ENCODE data around the gene CSGALNACT2. TPM values are rescaled to one million over a fixed set of nuclear protein-coding genes. Genes with fewer than 3 reads are reported as not detected.
"Not testable (repeated sequence)": the region's sequence is repeated elsewhere in the genome, so short reads cannot be mapped to it uniquely, and the experiment has no call there.

The CSGALNACT2 gene
- total RNA-seq (39.8 TPM), polyA plus RNA-seq (25.0 TPM)

GRCh38 chr10:43138021-43138756, at the start of gene CSGALNACT2:
TSS of gene CSGALNACT2 (plus strand) at chr10:43138445. CDS start at chr10:43155150, 16,705 bp downstream.
- Histone ChIP-seq H3K27ac (ENCODE audit: low read depth) (peak within 1 kb of the TSS; percentile 85), H3K36me3 (ENCODE audit: insufficient read depth) (no peaks in the 10 kb centered on the region), H3K4me3 (ENCODE audit: low read depth, low read length) (peak within 1 kb of the TSS; percentile 79), H3K4me1 (ENCODE audit: insufficient read depth) (no peaks in the 10 kb centered on the region)
- DNase-seq (ENCODE audit: extremely low spot score): peak; percentile 57
- under 1% methylated on average over 93 of the region's 93 CpGs for WGBS

GRCh38 chr10:43089519-43089918, 48.7 kb upstream of the CSGALNACT2 start:
- Histone ChIP-seq H3K4me3 (ENCODE audit: low read depth, low read length) (no peak overlapping the region), H3K36me3 (ENCODE audit: insufficient read depth) (no peaks in the 10 kb centered on the region), H3K4me1 (ENCODE audit: insufficient read depth) (no peaks in the 10 kb centered on the region), H3K27ac (ENCODE audit: low read depth) (no peak overlapping the region)
- 93% methylated on average over 10 of the region's 10 CpGs for WGBS
- DNase-seq (ENCODE audit: extremely low spot score): no peak

GRCh38 chr10:43090188-43090587, 48.1 kb upstream of the CSGALNACT2 start:
- H3K4me1 ChIP-seq (ENCODE audit: insufficient read depth): no peaks in the 10 kb centered on the region
- H3K27ac ChIP-seq (ENCODE audit: low read depth): no peak overlapping the region
- H3K36me3 ChIP-seq (ENCODE audit: insufficient read depth): no peaks in the 10 kb centered on the region
- no peak for DNase-seq (ENCODE audit: extremely low spot score)
- WGBS: 68% methylated on average over 8 of the region's 8 CpGs
- H3K4me3 ChIP-seq (ENCODE audit: low read depth, low read length): no peak overlapping the region

- Histone ChIP-seq H3K4me3 (ENCODE audit: low read depth, low read length) (no peak overlapping the region), H3K36me3 (ENCODE audit: insufficient read depth) (no peaks in the 10 kb centered on the region)
- 88% methylated on average over 10 of the region's 10 CpGs for WGBS
Observed at GRCh38 chr10:43090664-43091063, 47.6 kb upstream of the CSGALNACT2 start.

GRCh38 chr10:43091846-43092245, 46.4 kb upstream of the CSGALNACT2 start:
- 61% methylated on average over 3 of the region's 3 CpGs for WGBS
- no peak for DNase-seq (ENCODE audit: extremely low spot score)
- Histone ChIP-seq H3K27ac (ENCODE audit: low read depth) (no peak overlapping the region), H3K4me1 (ENCODE audit: insufficient read depth) (no peaks in the 10 kb centered on the region), H3K36me3 (ENCODE audit: insufficient read depth) (no peaks in the 10 kb centered on the region), H3K4me3 (ENCODE audit: low read depth, low read length) (no peak overlapping the region)

More at GRCh38 chr10:43090664-43091063, 47.6 kb upstream of the CSGALNACT2 start:
- Histone ChIP-seq H3K27ac (ENCODE audit: low read depth) (no peak overlapping the region), H3K4me1 (ENCODE audit: insufficient read depth) (no peaks in the 10 kb centered on the region)
- DNase-seq (ENCODE audit: extremely low spot score): no peak

- Histone ChIP-seq H3K4me1 (ENCODE audit: insufficient read depth) (no peaks in the 10 kb centered on the region), H3K27ac (ENCODE audit: low read depth) (no peak overlapping the region), H3K4me3 (ENCODE audit: low read depth, low read length) (no peak overlapping the region), H3K36me3 (ENCODE audit: insufficient read depth) (no peaks in the 10 kb centered on the region)
- no peak for DNase-seq (ENCODE audit: extremely low spot score)
- WGBS: 31% methylated on average over 12 of the region's 12 CpGs
Observed at GRCh38 chr10:43093423-43094076, 44.7 kb upstream of the CSGALNACT2 start.

GRCh38 chr10:43094085-43094484, 44.2 kb upstream of the CSGALNACT2 start:
- no peaks in the 10 kb centered on the region for H3K4me1 ChIP-seq (ENCODE audit: insufficient read depth)
- WGBS: 54% methylated on average over 9 of the region's 9 CpGs
- no peak overlapping the region for H3K27ac ChIP-seq (ENCODE audit: low read depth)
- H3K36me3 ChIP-seq (ENCODE audit: insufficient read depth): no peaks in the 10 kb centered on the region
- no peak overlapping the region for H3K4me3 ChIP-seq (ENCODE audit: low read depth, low read length)
- no peak for DNase-seq (ENCODE audit: extremely low spot score)

- 89% methylated on average over 6 of the region's 6 CpGs for WGBS
- not testable (repeated sequence) for H3K36me3 ChIP-seq (ENCODE audit: insufficient read depth); DNase-seq (ENCODE audit: extremely low spot score); H3K4me1 ChIP-seq (ENCODE audit: insufficient read depth); H3K27ac ChIP-seq (ENCODE audit: low read depth); H3K4me3 ChIP-seq (ENCODE audit: low read depth, low read length)
Observed at GRCh38 chr10:43099339-43099738, 38.9 kb upstream of the CSGALNACT2 start.

GRCh38 chr10:43099928-43100327, 38.3 kb upstream of the CSGALNACT2 start:
- Histone ChIP-seq H3K4me3 (ENCODE audit: low read depth, low read length) (no peak overlapping the region), H3K27ac (ENCODE audit: low read depth) (no peak overlapping the region), H3K36me3 (ENCODE audit: insufficient read depth) (no peaks in the 10 kb centered on the region), H3K4me1 (ENCODE audit: insufficient read depth) (no peaks in the 10 kb centered on the region)
- 68% methylated on average over 4 of the region's 4 CpGs for whole genome bisulfite sequencing
- DNase-seq (ENCODE audit: extremely low spot score): no peak

GRCh38 chr10:43100366-43100765, 37.9 kb upstream of the CSGALNACT2 start:
- 90% methylated on average over 17 of the region's 17 CpGs for WGBS
- H3K4me1 ChIP-seq (ENCODE audit: insufficient read depth): no peaks in the 10 kb centered on the region

GRCh38 chr10:43102063-43102828, 36.0 kb upstream of the CSGALNACT2 start:
- no peaks in the 10 kb centered on the region for H3K36me3 ChIP-seq (ENCODE audit: insufficient read depth)
- H3K4me1 ChIP-seq (ENCODE audit: insufficient read depth): no peaks in the 10 kb centered on the region
- WGBS: 81% methylated on average over 19 of the region's 19 CpGs
- no peak overlapping the region for H3K27ac ChIP-seq (ENCODE audit: low read depth)
- H3K4me3 ChIP-seq (ENCODE audit: low read depth, low read length): no peak overlapping the region
- DNase-seq (ENCODE audit: extremely low spot score): no peak

More at GRCh38 chr10:43100366-43100765, 37.9 kb upstream of the CSGALNACT2 start:
- no peak for DNase-seq (ENCODE audit: extremely low spot score)
- H3K27ac ChIP-seq (ENCODE audit: low read depth): no peak overlapping the region
- H3K36me3 ChIP-seq (ENCODE audit: insufficient read depth): no peaks in the 10 kb centered on the region
- H3K4me3 ChIP-seq (ENCODE audit: low read depth, low read length): no peak overlapping the region

GRCh38 chr10:43105102-43105955, 32.9 kb upstream of the CSGALNACT2 start:
- no peak for DNase-seq (ENCODE audit: extremely low spot score)
- peak overlapping the region; percentile 44 for H3K4me3 ChIP-seq (ENCODE audit: low read depth, low read length)
- no peaks in the 10 kb centered on the region for H3K36me3 ChIP-seq (ENCODE audit: insufficient read depth)
- WGBS: 3% methylated on average over 71 of the region's 71 CpGs
- H3K4me1 ChIP-seq (ENCODE audit: insufficient read depth): no peaks in the 10 kb centered on the region
- no peak overlapping the region for H3K27ac ChIP-seq (ENCODE audit: low read depth)

- DNase-seq (ENCODE audit: extremely low spot score): no peak
- no peaks in the 10 kb centered on the region for H3K36me3 ChIP-seq (ENCODE audit: insufficient read depth)
- WGBS: 47% methylated on average over 7 of the region's 7 CpGs
- no peak overlapping the region for H3K27ac ChIP-seq (ENCODE audit: low read depth)
- H3K4me1 ChIP-seq (ENCODE audit: insufficient read depth): no peaks in the 10 kb centered on the region
- H3K4me3 ChIP-seq (ENCODE audit: low read depth, low read length): no peak overlapping the region
Observed at GRCh38 chr10:43105956-43106229, 32.4 kb upstream of the CSGALNACT2 start.
